Erythroblast (primary cell): ENCODE results near the gene CDC25B.

Experiments
- GATA1 ChIP-seq: IDR thresholded peaks from 2 replicates; pipeline ENCODE4 v1.6.1; 2011; ENCODE audit warnings: low read depth, mild to moderate bottlenecking, control low read depth, low read length, moderate library complexity
- POLR2A ChIP-seq: IDR thresholded peaks from 2 replicates; pipeline ENCODE4 v1.6.1; 2011; ENCODE audit warnings: mild to moderate bottlenecking, low read length

DNA sequence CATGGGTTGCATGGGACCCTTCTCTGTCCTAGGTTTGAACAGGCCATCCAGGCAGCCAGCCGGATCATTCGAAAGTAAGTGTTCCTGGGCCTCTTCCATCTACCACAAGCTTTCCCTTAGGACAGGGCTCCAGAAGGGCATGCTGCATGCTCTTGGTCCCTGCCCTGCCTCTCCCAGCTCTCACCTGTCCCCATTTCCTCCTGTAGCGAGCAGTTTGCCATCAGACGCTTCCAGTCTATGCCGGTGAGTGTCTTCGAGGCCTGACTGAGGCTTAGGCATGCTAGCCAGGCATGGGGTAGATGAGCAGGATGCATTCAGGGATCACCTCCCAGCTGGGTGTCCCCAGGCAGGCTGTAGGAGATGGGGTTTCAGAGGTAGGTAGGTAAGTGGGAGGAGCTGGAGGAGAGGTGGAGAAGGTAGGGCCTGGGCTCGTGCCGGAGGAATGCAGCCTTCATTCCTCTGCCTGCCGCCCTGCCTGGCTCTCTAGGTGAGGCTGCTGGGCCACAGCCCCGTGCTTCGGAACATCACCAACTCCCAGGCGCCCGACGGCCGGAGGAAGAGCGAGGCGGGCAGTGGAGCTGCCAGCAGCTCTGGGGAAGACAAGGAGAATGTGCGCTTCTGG is 4.3 kb downstream of the CDC25B start:
- no peak for TF ChIP-seq POLR2A
- TF ChIP-seq GATA1: no peak
